GM18519 (cell line): ENCODE measurements around the gene ATP6V0E1.
"Not testable (repeated sequence)": the region's sequence is repeated elsewhere in the genome, so short reads cannot be mapped to it uniquely, and the experiment has no call there.

Experiments used
- ATAC-seq: cut with Tn5 transposase; IDR thresholded peaks from one replicate; pipeline ENCODE4 v1.9.1; 2021; ENCODE audit warnings: mild to moderate bottlenecking, moderate library complexity; ENCODE audit not compliant: unreplicated experiment, low FRiP score

Gene ATP6V0E1

GRCh38 chr5:172999974-173000373, 16.4 kb downstream of the ATP6V0E1 start:
- no peak for ATAC-seq

GRCh38 chr5:173001229-173001841, 17.8 kb downstream of the ATP6V0E1 start:
- no peak for ATAC-seq

DNA sequence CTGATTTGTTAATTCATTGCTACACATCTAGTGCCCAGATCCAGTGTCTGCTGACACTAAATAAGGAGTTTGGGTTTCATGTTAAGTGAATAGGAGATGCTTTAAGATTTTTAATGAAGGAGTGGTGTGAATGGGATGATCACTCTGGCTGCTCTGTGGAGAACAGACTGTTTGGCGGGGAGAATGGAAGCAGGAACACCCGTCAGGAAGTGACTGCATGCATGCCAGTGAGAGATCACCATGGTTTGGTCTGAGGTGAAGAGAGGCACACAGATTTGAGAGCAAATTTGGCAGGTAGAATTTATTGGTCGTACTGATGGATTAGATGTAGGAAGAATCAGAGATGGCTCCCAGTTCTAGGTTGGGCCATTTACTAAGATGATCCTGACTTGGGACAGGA, 19.8 kb downstream of the ATP6V0E1 start:
- no peak for ATAC-seq

DNA sequence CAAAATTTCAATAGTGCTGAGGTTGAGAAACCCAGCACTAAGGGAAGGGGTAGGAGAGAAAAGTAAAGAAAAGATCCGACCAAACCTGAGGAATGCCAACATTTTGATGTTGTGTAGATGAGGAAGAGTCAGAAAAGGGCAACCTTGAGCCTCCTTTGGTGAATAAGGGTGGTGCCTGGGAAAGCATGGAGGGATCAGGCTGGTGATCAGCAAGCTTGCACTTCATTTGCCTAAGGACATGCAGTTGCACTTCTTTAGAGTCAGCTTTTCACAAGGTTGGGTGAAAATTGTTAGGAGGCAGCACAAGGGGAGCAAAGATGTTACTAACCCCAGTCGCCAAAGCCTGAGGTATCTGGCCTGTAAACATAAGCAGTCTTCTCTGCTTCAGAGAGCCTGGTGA, 20.4 kb downstream of the ATP6V0E1 start:
- ATAC-seq, result no peak

DNA sequence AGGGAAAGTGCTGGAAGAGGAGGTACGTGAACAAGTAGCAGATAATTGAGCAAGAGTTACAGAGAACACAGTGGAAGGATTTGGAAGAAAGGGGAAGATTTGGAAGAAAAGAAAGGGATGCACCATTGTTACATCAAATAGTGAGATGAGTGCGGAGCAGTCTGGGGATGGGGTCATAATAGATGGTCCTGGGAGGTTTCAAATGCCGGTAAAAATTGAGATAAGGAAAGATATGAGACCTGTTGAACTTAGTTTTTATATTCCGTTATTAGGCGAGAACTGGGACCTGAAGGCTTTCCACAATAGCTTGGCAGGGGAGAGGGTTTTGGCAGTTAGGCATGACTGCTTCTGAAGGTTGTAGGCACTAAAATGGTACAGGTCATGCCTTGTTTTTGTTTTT, 20.9 kb downstream of the ATP6V0E1 start:
- no peak for ATAC-seq

DNA sequence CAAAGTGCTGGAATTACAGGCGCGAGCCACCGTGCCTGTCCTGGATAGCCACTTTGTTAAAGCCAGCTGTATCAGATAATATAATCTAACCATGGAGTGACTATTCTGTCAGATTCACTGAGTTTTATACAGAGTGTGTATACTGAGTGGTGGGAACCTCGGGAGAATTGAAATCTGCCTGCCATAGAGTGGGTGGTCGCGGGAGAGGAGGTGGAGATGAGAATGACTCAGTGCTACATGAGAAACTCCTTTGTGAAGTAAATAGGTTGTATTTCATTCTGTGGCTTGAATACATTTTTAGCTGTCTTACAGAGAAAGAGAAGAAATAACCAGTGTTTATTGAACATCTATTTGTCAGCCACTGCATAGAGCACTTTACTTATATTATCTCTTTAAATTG, 26.4 kb downstream of the ATP6V0E1 start:
- ATAC-seq, result no peak

DNA sequence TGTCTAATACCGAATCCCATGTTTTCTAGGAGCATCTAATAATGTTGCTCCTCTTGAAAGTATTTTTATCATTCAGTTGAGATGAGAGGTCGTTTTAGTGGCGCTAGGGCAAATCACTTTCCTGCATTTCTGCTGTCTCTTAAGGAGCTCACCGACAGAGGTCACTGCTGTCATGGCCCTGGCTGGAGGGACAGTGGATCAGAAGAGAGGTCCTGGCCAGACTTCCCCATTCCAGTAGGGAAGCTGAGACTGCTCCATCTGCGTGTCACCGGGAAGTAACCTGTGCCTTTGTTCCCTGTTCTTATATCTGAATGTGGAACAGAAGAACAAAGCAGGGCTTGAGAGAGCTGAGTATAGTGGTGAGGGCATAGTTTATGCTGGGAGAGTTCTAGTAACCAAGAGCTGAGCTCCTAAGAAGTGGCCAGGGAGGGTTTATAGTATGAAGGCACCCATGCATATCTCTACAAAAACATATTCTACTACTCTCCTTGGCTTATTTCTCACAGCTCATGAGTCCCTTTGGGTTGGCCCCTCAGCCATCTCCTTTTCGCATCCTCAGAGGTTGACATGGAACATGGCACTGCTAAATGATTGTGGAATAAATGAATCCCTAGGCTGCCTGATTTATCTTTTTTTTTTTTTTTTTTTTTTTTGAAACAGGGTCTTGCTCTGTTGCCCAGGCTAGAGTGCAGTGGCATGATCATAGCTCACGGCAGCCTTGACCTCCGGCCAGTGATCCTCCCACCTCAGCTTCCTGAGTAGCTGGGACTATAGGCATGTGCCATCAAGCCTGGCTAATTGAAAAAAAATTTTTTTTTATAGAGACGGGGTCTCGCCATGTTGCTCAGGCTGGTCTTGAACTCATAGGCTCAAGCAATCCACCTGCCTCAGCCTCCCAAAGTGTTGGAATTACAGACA, 27.2 kb downstream of the ATP6V0E1 start:
- ATAC-seq, result no peak

- no peak for ATAC-seq
Measured at GRCh38 chr5:173011566-173011965, 28.0 kb downstream of the ATP6V0E1 start.

- no peak for ATAC-seq
Measured at GRCh38 chr5:173012882-173013281, 29.3 kb downstream of the ATP6V0E1 start.

GRCh38 chr5:173014671-173015070, 31.1 kb downstream of the ATP6V0E1 start:
- ATAC-seq, result no peak

DNA sequence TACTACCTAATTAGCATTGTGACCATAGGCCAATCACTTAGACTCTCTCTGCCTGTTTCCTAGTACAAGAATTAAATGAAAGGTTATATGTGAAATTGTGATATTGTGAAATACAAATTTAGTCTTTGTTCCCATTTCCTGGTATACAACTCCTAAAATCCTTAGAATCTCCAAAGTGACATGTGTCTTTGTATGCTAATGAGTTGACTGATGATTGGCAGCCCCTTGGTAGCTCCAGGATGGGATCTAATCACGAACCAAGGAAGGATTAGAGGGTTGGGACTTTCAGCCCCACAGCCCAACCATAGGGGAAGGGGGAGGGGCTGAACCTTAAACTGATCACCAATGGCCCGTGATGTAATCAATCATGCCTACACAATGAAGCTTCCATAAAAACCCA, 31.6 kb downstream of the ATP6V0E1 start:
- ATAC-seq, result no peak

- ATAC-seq, result no peak
Measured at GRCh38 chr5:173015598-173016455, 32.3 kb downstream of the ATP6V0E1 start.

GRCh38 chr5:173016598-173017046, 33.1 kb downstream of the ATP6V0E1 start:
- ATAC-seq, result no peak

- ATAC-seq, result not testable (repeated sequence)
Measured at GRCh38 chr5:173017087-173017486, 33.5 kb downstream of the ATP6V0E1 start.

GRCh38 chr5:173018358-173018757, 34.8 kb downstream of the ATP6V0E1 start:
- ATAC-seq, result no peak

DNA sequence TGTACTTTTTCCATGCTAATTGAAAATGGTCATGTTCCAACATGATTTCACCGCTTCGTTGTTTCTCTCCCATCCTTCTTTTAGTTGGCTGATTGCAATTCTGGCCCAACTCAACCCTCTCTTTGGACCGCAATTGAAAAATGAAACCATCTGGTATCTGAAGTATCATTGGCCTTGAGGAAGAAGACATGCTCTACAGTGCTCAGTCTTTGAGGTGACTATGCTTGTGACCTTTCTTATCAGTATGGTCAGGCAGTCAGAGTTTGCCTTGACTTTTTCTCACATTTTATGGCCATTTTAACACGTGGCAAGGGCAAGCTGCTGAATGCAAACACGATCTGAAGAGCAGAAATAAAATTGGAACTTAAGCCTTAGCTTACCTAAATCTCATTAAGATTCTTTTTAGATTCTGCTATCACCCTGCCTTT, 36.6 kb downstream of the ATP6V0E1 start:
- no peak for ATAC-seq

DNA sequence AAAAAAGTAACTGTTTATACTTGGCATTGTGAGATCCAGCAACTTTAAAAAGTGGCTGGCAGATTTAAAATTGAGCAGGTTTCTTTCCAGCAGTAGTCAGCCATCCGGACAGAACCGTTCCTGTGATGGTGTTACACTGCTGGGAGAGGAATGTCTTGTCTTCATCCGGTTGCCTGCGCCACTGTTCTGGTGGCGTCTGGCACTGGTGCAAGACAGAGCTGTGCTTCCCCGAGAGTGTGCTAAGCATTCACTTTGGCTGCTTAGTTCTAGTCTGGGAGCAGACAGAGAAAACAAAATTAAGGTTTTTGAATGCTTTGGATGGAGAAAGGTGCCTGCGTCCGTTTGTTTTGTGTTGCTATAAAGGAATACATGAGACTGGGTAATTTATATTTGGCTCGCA, 37.1 kb downstream of the ATP6V0E1 start:
- ATAC-seq, result no peak

GRCh38 chr5:173025651-173026050, 42.1 kb downstream of the ATP6V0E1 start:
- ATAC-seq, result no peak

GRCh38 chr5:173027905-173028304, 44.3 kb downstream of the ATP6V0E1 start:
- ATAC-seq, result no peak

- ATAC-seq, result no peak
Measured at GRCh38 chr5:173028811-173029327, 45.3 kb downstream of the ATP6V0E1 start.

DNA sequence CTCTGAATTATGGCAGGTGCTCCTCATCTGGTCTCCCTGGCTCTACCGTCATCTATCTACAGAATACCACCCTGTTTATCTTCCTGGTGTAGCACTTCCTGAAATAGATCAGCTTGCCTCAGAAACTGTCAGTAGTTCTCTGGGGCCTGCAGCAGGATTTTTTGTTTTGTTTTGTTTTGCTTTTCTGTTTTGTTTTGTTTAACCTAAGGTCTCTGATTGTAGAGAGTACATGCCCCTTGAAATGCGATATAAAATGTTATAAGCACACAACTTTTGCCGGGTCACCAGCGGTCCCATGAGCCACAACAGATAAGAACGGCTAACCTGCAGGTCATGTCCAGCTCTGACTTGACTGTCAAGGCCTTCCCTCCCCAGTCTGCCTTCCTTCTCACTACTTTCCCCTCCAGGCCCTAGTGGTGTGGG, 45.9 kb downstream of the ATP6V0E1 start:
- ATAC-seq, result no peak
